Upper lobe of left lung (tissue), 6 donors: Measurements from ENCODE around the gene SCGB1C1. TPM values are rescaled to one million over a fixed set of nuclear protein-coding genes. Genes with fewer than 3 reads are reported as not detected.
"Not testable (repeated sequence)": the region's sequence is repeated elsewhere in the genome, so short reads cannot be mapped to it uniquely, and the experiment has no call there.

ENCODE experiments used
- ATAC-seq, 2 donors: fragments of 200-7000 bp; cut with Tn5 transposase; one replicate each; pipeline ENCODE4 v1.9.1; 2022; ENCODE audit warnings: mild to moderate bottlenecking in 2 of 2, moderate library complexity in 2 of 2; ENCODE audit not compliant: low FRiP score in 2 of 2
- DNase-seq, 2 donors: peaks; one replicate each; pipeline ENCODE4 v3.0.0-alpha.2; 2019 to 2020
- H3K27ac ChIP-seq, 4 donors: fragments of 200-600 bp; sonication (generic); one replicate each; pipeline ENCODE4 v1.5.1; 2016 to 2019
- H3K27me3 ChIP-seq, 4 donors: fragments of 200-600 bp; sonication (generic); one replicate each; pipeline ENCODE4 v1.5.1; 2017 to 2019
- H3K36me3 ChIP-seq, 4 donors: fragments of 200-600 bp; sonication (generic); one replicate each; pipeline ENCODE4 v1.5.1; 2016 to 2019
- H3K4me1 ChIP-seq, 4 donors: fragments of 200-600 bp; sonication (generic); one replicate each; pipeline ENCODE4 v1.5.1; 2018 to 2019
- H3K4me3 ChIP-seq, 4 donors: fragments of 200-600 bp; sonication (generic); one replicate each; pipeline ENCODE4 v1.5.1; 2017 to 2019; ENCODE audit warnings: mild to moderate bottlenecking in 2 of 4, moderate library complexity in 1 of 4
- H3K9me3 ChIP-seq, 4 donors: fragments of 200-600 bp; sonication (generic); one replicate each; pipeline ENCODE4 v1.5.1; 2018 to 2019
- CTCF ChIP-seq, 6 experiments: fragments of 450-650 bp in 4 of 6; fragments of 200-600 bp in 2 of 6; sonication (generic) in 2 of 6; IDR thresholded peaks; one replicate each; pipeline ENCODE4 v1.5.1; 2016 to 2019; ENCODE audit warnings: antibody characterized with exemption in 6 of 6
- EP300 ChIP-seq, 4 donors: sonication (generic); formaldehyde crosslinking; IDR thresholded peaks; one replicate each; pipeline ENCODE4 v1.5.1; 2017; ENCODE audit warnings: antibody characterized with exemption in 4 of 4, control low read depth in 2 of 4
- POLR2A ChIP-seq, 4 donors: fragments of 450-650 bp; IDR thresholded peaks; one replicate each; pipeline ENCODE4 v1.5.1; 2016 to 2017; ENCODE audit warnings: antibody characterized with exemption in 4 of 4, mild to moderate bottlenecking in 2 of 4
- POLR2AphosphoS5 ChIP-seq, 2 donors: sonication (generic); formaldehyde crosslinking; IDR thresholded peaks; one replicate each; pipeline ENCODE4 v1.5.1; 2017; ENCODE audit warnings: antibody characterized with exemption in 2 of 2
- WGBS, 2 donors: methylation state at CpG; one replicate each; pipeline ENCODE4 v1.1.5; 2017 to 2018; 5-methylcytosine and 5-hydroxymethylcytosine counted together
- total RNA-seq, 6 donors: library from RNA; depleted of rRNA in 4 of 6; stranded (reverse); fragments of >200 nt in 4 of 6; gene quantifications; one replicate each; pipeline versions ENCODE4 v1.1.0 to v1.2.1, GENCODE V29; 2016 to 2021
- donor health status: DM: no; HTN: no; CAD: no; lungs with moderate emphysema.
- donor health status: DM: no; HTN: yes; CAD: no; lungs with severe emphysema.

The SCGB1C1 gene
- total RNA-seq, 6 donors from 2014 or later, result not detected

GRCh38 chr11:235609-235996 is 42.7 kb downstream of the SCGB1C1 start:
- peak overlapping the region; percentile 80 to 98 (median 89) for H3K4me3 ChIP-seq
- DNase-seq (no peak), ATAC-seq (no peak)
- H3K27ac ChIP-seq, result peak overlapping the region; percentile 92 to 97 (median 96)
- WGBS, 2 donors, result 3 to 4% methylated on average over 13 of the region's 13 CpGs
- H3K27me3 ChIP-seq, result no peaks in the 10 kb centered on the region
- peaks cover 0 to 12% (median 2%) of the 10 kb centered on the region in 4 donors for H3K36me3 ChIP-seq
- TF ChIP-seq CTCF (IDR thresholded peaks at IDR 0.05), result no peak
- TF ChIP-seq EP300 (IDR thresholded peaks at IDR 0.05), result no peak
- TF ChIP-seq POLR2A (IDR thresholded peaks at IDR 0.05), result no peak
- TF ChIP-seq POLR2AphosphoS5 (IDR thresholded peaks at IDR 0.05), result no peak
- no peaks in the 10 kb centered on the region for H3K9me3 ChIP-seq
- peaks cover 21 to 31% (median 23%) of the 10 kb centered on the region in 4 donors for H3K4me1 ChIP-seq

GRCh38 chr11:235997-236773 is 43.3 kb downstream of the SCGB1C1 start, which contains the start of gene SIRT3:
Gene SIRT3, minus strand, starts transcription at chr11:236342. Its CDS starts 14 bp downstream, at chr11:236328.
- H3K27me3 ChIP-seq, result no peaks in the 10 kb centered on the region
- ATAC-seq (peak; percentile 94 to 96), DNase-seq (peak; percentile 89 to 97)
- WGBS, 2 donors, result 0% methylated on average over 7 to 28 of the region's 70 CpGs
- TF ChIP-seq CTCF (IDR thresholded peaks at IDR 0.05) (peak in 5 of 6 experiments; percentile 19 to 52 (median 27)), EP300 (IDR thresholded peaks at IDR 0.05) (no peak), POLR2A (IDR thresholded peaks at IDR 0.05) (peak in 3 of 4 donors; percentile 23 to 69 (median 58)), POLR2AphosphoS5 (IDR thresholded peaks at IDR 0.05) (peak; percentile 35 to 37)
- peaks cover 21 to 31% (median 23%) of the 10 kb centered on the region in 4 donors for H3K4me1 ChIP-seq
- H3K4me3 ChIP-seq, result peak within 1 kb of the TSS; percentile 80 to 98 (median 89)
- peaks cover 0 to 18% (median 5%) of the 10 kb centered on the region in 4 donors for H3K36me3 ChIP-seq
- H3K27ac ChIP-seq, result peak within 1 kb of the TSS; percentile 92 to 97 (median 96)
- H3K9me3 ChIP-seq, result no peaks in the 10 kb centered on the region

- no peaks in the 10 kb centered on the region for H3K9me3 ChIP-seq
- H3K4me3 ChIP-seq, result peak within 1 kb of the TSS; percentile 80 to 98 (median 89)
- peaks cover 21 to 31% (median 23%) of the 10 kb centered on the region in 4 donors for H3K4me1 ChIP-seq
- peak; percentile 89 to 98 for DNase-seq
- WGBS, 2 donors, result 2 to 3% methylated on average over 28 to 51 of the region's 62 CpGs
- peak; percentile 97 to 98 for ATAC-seq
- peaks cover 0 to 27% (median 8%) of the 10 kb centered on the region in 4 donors for H3K36me3 ChIP-seq
- peak within 1 kb of the TSS; percentile 92 to 97 (median 96) for H3K27ac ChIP-seq
- H3K27me3 ChIP-seq, result no peaks in the 10 kb centered on the region
- TF ChIP-seq CTCF (IDR thresholded peaks at IDR 0.05), result peak in 2 of 6 experiments; percentile 22 to 29
- peak; percentile 86 to 87 for TF ChIP-seq POLR2AphosphoS5 (IDR thresholded peaks at IDR 0.05)
- TF ChIP-seq POLR2A (IDR thresholded peaks at IDR 0.05), result peak in 3 of 4 donors; percentile 66 to 78 (median 75)
- TF ChIP-seq EP300 (IDR thresholded peaks at IDR 0.05), result no peak
These were observed 44.2 kb downstream of the SCGB1C1 start, which contains the start of gene PSMD13 for GRCh38 chr11:236774-237767. Gene PSMD13, plus strand, starts transcription at chr11:236976. Its CDS starts 74 bp downstream, at chr11:237050.

GRCh38 chr11:238346-238745 is 45.5 kb downstream of the SCGB1C1 start:
- not testable (repeated sequence) for H3K4me3 ChIP-seq, ATAC-seq, H3K27ac ChIP-seq, H3K9me3 ChIP-seq, DNase-seq, H3K27me3 ChIP-seq
- 87 to 91% methylated on average over 7 of the region's 7 CpGs for WGBS, 2 donors
- Histone ChIP-seq H3K4me1 (peaks cover 21 to 31% (median 23%) of the 10 kb centered on the region in 4 donors), H3K36me3 (peaks cover 0 to 38% (median 14%) of the 10 kb centered on the region in 4 donors)
